Measurements from ENCODE around the gene FLG.
"Not testable (repeated sequence)": the region's sequence is repeated elsewhere in the genome, so short reads cannot be mapped to it uniquely, and the experiment has no call there.

Gene FLG

GRCh38 chr1:152256394-152256793 lies 68.6 kb downstream of the FLG start:
- not testable (repeated sequence) for FAIRE-seq
